Measurements from ENCODE around the gene UTS2R.

- TF ChIP-seq CTCF (IDR thresholded peaks at IDR 0.05; ENCODE audit: borderline replicate concordance, extremely low read depth, low read length, poor library complexity, severe bottlenecking) (no peak), EZH2 (IDR thresholded peaks at IDR 0.05; ENCODE audit: borderline replicate concordance, low read depth, low read length, severe bottlenecking) (no peak)
These were observed 13.3 kb downstream of the UTS2R start for GRCh38 chr17:82384730-82385481.

Data from DND-41 (cell line).